ENCODE data around the gene FCGR3B.
"Not testable (repeated sequence)": the region's sequence is repeated elsewhere in the genome, so short reads cannot be mapped to it uniquely, and the experiment has no call there.

Gene FCGR3B

GRCh38 chr1:161638251-161638993, 7.4 kb upstream of the FCGR3B start:
- not testable (repeated sequence) for DNase-seq

- not testable (repeated sequence) for DNase-seq
Observed at GRCh38 chr1:161636976-161637375, 6.0 kb upstream of the FCGR3B start.

- DNase-seq = peak in 1 of 5 experiments; percentile 43
Observed at GRCh38 chr1:161636189-161636782, 5.3 kb upstream of the FCGR3B start.

- DNase-seq = not testable (repeated sequence)
Observed at GRCh38 chr1:161634993-161635392, 4.0 kb upstream of the FCGR3B start.

- not testable (repeated sequence) for DNase-seq
Observed at GRCh38 chr1:161630128-161630742, 741 bp downstream of the FCGR3B start.

GRCh38 chr1:161626445-161627146, 4.4 kb downstream of the FCGR3B start:
- peak in 1 of 5 experiments; percentile 49 for DNase-seq

GRCh38 chr1:161624605-161625004, 6.4 kb downstream of the FCGR3B start:
- not testable (repeated sequence) for DNase-seq

GRCh38 chr1:161623401-161624051, 7.5 kb downstream of the FCGR3B start:
- DNase-seq = peak in 2 of 5 experiments; percentile 41 to 57

GRCh38 chr1:161622054-161622453, 8.9 kb downstream of the FCGR3B start:
- DNase-seq = peak in 2 of 5 experiments; percentile 20 to 27

- DNase-seq = peak; percentile 29 to 83 (median 75)
Observed at GRCh38 chr1:161621181-161622000, 9.6 kb downstream of the FCGR3B start.

- DNase-seq = not testable (repeated sequence)
Observed at GRCh38 chr1:161620399-161620798, 10.6 kb downstream of the FCGR3B start.

- not testable (repeated sequence) for DNase-seq
Observed at GRCh38 chr1:161618517-161618916, 12.5 kb downstream of the FCGR3B start.

- not testable (repeated sequence) for DNase-seq
Observed at GRCh38 chr1:161616417-161616816, 14.6 kb downstream of the FCGR3B start.

- DNase-seq = not testable (repeated sequence)
Observed at GRCh38 chr1:161613142-161613514, 17.8 kb downstream of the FCGR3B start.

- peak; percentile 79 to 94 (median 87) for DNase-seq
Observed at GRCh38 chr1:161612322-161613141, 18.4 kb downstream of the FCGR3B start.

GRCh38 chr1:161611866-161612321, 19.1 kb downstream of the FCGR3B start:
- peak in 1 of 5 experiments; percentile 11 for DNase-seq

GRCh38 chr1:161610198-161610597, 20.8 kb downstream of the FCGR3B start:
- not testable (repeated sequence) for DNase-seq

GRCh38 chr1:161606541-161607336, 24.2 kb downstream of the FCGR3B start:
- DNase-seq = not testable (repeated sequence)

- DNase-seq = not testable (repeated sequence)
Observed at GRCh38 chr1:161605762-161606540, 25.0 kb downstream of the FCGR3B start.
